Fibroblast of skin of scalp (primary cell): ENCODE measurements around the gene NUDT14. TPM values are rescaled to one million over a fixed set of nuclear protein-coding genes. Genes with fewer than 3 reads are reported as not detected.
A peak's percentile ranks its signal among the peaks of the same experiment; 100 is the strongest.

Experiments
- DNase-seq: peaks from one replicate; pipeline ENCODE4 v3.0.0-alpha.2; 2013
- polyA plus RNA-seq, 2 experiments: library from polyadenylated mRNA; unstranded; fragments of 120-200 nt; gene quantifications; one replicate each; pipeline ENCODE4 v1.2.1, GENCODE V29; 2013; ENCODE audit not compliant: insufficient read length in 2 of 2

The NUDT14 gene
- polyA plus RNA-seq (2013, experiment 1 of 2; ENCODE audit: insufficient read length) = 5.0 TPM
- polyA plus RNA-seq (2013, experiment 2 of 2; ENCODE audit: insufficient read length) = 5.1 TPM

GRCh38 chr14:105180592-105181548, at the start of gene NUDT14:
TSS of gene NUDT14 (minus strand) at chr14:105181312. CDS start at chr14:105181209, 103 bp downstream.
- DNase-seq = peak; percentile 43

DNA sequence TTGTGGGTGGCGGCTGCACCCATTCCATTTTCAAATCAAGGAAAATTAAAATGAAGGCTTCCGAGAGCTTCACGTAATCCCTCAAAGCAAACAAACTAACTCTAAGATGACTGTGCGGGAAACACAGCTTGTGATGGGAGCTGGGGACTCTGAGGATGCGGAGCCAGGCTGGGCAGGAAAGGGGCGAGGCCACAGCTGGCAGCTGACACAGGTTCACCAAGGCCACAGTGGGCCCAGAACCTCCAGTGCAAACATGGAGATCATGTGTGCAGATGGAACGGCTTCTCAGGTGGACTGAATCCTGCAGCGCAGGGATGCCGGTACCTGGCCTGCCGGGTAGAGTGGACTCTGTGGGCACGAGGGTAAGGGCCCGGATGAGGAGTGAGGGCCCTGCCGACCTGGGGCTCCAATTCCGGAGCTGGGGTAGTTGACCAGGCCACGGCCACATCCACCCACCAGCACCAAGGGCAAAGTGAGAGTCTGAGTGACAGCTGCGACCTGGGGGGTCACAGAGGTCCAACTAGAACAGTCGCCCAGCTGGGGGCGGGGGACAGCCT, 48.1 kb upstream of the NUDT14 start:
- DNase-seq = no peak

DNA sequence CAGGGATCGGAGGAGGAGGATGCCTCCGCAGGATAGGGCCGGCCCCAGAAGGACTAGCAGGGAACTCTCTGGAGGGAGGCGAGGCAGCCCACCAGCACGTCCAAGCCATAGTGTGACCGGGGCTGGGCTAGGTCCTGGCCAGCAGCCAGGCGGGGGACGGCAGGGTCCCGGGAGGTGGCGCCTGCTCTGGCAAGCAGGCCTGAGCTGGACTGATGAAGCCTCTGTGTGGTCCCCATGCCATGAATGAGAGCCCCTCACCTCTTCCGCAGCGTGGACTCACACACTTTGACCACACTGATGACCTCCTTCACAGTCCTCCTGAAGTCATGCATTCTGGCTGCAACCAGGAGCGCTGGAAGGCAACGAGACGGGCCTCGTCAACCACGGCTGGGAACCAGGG, 47.5 kb upstream of the NUDT14 start:
- DNase-seq = no peak

GRCh38 chr14:105227346-105227745, 46.2 kb upstream of the NUDT14 start:
- no peak for DNase-seq

GRCh38 chr14:105226198-105226597, 45.1 kb upstream of the NUDT14 start:
- DNase-seq = no peak

DNA sequence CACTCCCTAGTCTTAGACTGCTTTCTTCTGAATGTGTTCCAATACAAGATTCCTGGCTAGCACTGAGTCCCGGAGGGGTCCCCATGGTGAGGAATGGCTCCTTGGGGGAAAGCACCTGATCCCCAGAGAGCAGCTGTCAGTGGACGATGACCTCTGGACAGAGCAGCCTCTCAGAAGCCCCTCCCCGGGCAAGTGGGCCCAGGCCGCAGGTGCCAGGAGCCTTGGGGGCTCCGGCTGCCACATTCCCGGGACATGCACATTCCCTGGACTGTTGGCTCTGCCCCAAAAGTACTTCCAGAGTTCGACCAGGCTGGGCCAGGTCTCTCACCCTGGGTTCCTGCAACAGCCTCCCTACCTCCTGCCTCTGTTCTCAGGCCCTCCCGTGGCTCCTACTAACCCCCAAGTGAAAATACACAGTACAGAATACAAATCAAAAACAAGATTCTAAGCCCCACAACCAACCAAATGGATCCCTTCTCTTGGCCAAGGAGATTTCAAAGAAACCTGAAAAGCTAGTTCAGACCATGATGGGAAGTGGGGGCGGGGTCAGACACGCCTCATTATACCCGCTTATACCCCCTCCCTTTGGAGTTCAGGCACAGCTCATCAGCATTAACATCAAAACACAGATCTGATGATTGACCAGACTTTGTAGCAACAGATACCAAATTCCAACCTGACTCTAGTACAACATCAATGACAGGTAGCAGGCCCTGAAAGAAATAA, 43.9 kb upstream of the NUDT14 start:
- DNase-seq = no peak

DNA sequence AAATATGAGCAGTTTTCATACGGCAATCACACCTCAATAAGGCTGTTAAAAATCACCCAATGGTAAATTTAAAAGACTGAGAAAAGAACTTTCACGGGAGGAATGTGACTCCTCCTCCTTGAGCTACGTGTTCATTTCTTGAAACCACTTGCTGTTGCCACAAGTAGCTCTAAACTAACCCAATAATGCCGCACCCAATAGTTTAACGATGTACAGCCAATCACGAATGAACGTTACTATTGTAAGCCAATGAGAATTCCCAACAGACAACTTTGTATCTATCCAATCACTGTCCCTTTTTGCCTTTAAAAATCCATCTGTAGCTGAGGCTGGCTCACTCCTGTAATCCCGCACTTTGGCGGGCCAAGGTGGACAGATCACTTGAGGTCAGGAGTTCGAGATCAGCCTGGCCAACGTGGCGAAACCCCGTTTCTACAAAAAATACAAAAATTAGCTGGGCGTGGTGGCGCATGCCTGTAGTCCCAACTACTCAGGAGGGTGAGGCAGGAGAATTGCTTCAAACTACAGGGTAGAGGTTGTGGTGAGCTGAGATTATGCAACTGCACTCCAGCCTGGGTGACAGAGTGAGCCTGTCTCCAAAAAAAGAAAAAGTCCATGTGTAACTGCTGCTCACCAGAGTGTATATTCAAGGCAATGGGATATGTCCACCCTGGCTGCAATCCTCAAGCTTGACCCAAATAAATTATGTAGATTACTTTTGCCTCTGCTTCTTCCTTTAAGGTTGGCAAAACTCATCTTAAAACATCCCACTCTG, 42.8 kb upstream of the NUDT14 start:
- DNase-seq = no peak

DNA sequence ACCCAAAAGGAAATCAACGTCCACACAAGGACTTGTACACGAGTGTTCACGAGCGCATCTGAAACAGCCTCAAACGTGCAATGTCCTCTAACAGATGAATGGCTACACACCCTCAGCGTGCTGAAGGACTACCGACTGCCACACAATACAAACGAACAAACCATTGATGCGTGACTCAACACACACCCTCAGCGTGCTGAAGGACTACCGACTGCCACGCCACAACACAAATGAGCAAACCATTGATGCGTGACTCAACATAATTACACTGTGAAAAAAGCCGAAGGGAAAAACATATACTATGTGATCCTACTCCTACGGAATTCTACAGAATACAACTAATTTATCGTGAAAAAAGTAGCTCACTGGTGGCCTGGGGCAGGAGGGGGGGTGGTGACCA, 42.1 kb upstream of the NUDT14 start:
- no peak for DNase-seq

DNA sequence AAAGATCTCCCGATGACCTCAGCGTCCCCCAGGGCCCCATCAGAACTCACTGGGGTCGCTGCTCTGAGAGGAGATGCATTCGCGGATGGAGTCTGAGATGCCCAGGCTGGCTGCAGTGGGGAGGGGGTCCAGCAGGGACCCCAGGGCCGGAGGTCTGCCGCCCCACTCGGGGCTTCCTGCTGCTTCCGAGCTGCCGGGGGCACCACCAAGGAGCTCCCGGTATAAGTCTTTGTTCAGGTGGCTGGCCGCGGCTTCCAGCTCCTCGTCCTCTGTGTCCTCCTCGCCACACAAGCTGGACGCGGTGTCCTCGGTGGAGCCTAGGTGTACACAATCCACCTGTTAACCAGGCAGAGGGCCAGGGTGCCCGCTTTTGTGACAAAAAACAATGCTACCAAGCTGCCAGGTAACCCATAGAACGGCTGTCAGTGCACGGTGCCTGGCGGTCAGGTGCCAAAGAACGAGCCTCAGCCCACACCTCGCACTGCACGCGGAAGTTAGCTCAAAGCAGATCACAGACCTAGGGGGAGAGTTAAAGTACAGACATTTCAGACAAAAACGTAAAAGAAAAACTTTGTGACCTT, 40.6 kb upstream of the NUDT14 start:
- no peak for DNase-seq

GRCh38 chr14:105220699-105221597, 39.8 kb upstream of the NUDT14 start:
- DNase-seq = no peak

GRCh38 chr14:105219753-105220152, 38.6 kb upstream of the NUDT14 start:
- no peak for DNase-seq

DNA sequence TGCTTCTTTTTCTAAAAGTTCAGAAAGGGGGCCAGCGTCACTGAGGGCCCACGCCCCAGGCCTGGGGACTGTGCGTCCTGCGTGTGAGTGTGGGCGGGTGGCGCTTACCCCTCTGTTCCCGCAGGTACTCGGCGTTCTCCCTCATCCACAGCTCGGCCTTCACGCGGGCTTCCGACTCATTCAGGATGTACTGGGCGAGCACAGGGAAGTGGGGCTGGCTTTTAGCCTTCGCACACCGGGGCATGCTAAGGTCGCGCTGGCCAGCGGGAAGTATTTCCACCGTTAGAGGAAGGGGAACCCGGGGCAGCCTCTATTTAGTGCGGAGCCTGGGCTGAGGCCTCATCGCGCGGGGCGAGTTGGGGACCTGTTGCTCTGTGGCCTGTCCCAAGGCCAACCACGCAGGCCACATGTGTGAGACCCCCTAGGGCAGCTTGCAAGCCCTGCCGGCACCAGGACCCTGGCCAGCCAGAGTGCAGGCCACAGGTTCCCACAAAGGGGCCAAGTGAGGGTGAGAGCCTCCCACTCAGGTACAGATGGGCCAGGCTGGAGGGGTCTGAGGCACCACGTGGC, 38.0 kb upstream of the NUDT14 start:
- no peak for DNase-seq

- no peak for DNase-seq
Measured at GRCh38 chr14:105218611-105219010, 37.5 kb upstream of the NUDT14 start.

GRCh38 chr14:105217774-105218173, 36.7 kb upstream of the NUDT14 start:
- DNase-seq = no peak

DNA sequence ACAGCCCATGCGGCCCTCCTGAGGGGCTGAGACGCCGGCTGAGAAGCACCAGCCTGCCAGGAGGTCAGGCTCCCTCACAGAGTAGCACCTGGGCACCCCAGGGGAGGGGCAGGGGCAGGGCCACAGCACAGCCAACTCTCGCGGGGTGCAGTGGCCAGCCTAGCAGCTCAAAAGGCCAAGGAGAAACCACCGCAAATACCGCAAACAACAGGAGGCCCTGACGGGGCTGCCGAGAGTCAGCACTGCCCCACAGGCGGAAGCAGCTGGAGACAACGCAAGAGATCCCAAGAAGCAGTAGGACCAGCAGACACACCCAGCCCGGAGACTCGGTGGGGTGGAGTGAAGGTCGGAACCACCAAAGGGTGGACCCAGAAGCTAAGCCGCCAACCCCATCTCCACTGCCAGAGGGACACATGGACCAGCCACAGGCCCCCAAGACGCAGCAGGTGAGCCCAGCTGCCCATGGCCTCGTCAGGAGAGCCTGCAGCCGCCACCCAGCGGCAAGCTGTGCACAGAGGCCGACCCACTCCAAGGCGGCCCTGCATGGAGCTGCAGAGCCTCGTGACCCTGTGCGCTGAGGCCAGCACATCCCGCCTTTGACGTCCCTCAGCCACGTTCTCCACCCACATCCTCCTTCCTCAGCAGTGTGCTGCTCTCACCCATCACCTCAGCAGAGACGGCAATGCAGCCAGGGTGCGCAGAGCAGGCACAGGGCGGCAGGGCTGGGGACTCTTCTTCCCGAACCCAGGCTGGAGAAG, 35.6 kb upstream of the NUDT14 start:
- no peak for DNase-seq

DNA sequence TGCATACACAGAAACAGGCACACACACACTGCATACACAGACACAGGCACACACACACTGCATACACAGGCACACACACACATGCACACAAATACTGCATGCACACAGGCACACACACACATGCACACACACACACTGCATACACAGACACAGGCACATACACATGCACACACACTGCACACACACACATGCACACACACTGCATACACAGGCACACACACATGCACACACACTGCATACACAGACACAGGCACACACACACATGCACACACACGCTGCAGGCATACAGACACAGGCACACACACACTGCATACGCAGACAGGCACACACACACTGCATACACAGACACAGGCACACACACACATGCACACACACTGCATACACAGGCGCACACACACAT, 34.5 kb upstream of the NUDT14 start:
- DNase-seq = no peak

- DNase-seq = no peak
Measured at GRCh38 chr14:105214324-105214915, 33.3 kb upstream of the NUDT14 start.

DNA sequence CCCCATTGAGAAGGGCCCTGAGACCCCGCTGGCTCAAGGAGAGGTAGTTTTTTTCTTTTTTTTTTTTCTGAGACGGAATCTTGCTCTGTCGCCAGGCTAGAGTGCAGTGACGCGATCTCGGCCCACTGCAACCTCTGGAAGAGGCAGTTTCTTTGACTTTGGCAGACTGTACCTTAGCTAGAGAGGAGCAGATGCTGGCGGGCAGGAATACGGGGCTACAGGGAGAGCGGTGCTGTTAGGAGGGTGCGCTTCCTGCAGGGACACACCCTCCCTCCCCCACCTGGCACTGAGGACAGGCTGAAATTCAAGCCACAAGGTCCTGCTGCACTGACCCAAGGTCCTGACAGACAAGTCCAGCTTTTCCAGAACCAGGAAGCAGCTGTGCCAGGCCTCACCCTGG, 32.2 kb upstream of the NUDT14 start:
- no peak for DNase-seq

DNA sequence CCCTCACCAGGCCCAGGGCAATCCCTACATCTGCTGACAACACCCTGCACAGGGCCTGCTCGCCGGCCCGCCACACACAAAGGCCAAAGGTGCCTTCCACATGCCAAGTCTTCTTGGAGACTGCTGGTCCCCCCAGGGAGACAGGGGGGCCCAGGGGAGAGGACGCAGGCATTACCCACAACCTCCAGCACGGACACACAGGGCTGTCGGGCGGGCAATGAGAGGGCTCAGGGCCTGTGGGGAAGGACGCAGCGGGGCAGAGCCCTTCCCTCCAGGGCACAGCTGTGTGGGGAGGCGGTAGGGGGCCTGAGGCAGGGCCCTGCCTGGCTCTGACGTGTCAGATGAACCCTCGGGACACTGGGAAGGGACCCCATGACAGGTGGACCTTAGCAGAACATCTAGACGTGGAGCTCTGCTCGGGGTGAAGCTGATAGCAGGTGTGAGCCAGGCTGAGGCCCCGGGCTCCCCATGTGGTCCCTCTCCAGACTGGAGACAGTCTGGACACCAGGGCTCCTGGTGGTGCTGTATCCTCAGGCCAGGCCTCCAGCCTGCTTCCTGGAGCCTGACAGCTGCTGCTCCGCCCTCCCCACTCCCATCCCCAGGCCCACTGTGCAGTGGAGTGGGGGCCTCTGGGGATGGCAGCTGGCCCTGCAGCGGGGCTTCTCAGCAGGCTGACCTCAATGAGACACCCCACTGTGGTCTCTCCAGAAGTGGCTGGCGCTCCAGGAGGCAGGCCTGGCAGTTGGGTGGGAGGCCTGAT, 31.6 kb upstream of the NUDT14 start:
- DNase-seq = no peak
